Ramos (cell line): ENCODE measurements around the gene MAFF.
"Not testable (repeated sequence)": the region's sequence is repeated elsewhere in the genome, so short reads cannot be mapped to it uniquely, and the experiment has no call there.

Experiments
- in situ Hi-C: fragments of 300-500 bp; cut with MboI; formaldehyde crosslinking; loops from one replicate; pipeline ENCODE4 v1.14.3; 2022; ENCODE audit warnings: low sequenced_read_pairs; ENCODE audit not compliant: unreplicated experiment

The MAFF gene

DNA sequence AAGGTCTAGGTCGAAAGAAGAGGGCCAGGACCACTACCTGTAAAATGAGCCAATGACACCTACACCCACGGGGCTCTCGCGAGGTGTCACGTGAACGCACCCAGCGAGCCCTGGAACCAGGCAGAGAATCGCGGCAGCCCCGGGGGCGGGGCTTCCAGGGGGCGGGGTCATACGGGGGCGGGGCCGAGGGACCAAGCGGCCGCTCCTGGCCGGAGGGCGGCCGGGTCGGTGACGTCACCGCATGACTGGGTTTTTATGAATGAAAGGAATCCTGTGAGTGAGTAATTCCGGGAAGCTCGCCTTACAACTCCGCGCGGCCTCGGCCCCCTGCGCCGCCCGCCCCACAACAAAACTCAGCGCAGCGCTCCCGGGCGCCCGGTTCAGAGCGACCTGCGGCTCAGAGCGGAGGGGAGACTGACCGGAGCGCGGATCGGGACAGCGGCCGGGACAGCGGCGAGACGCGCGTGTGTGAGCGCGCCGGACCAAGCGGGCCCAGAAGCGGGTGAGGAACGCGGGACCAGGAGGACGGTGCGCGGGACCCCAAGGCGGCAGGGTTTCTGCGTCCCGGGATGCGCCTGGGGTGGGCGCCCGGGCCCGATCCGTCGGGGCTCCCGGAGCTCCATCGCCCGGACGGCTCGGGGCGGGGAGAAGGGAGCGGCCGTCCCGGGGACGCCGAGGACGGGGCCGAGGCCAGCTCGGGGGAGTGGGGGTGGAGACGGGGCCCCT, at the start of gene MAFF:
Gene MAFF (plus strand): TSS at position 284 of the 726 bp plus-strand sequence. CDS start 11,860 bp downstream, outside the sequence.
- in situ Hi-C loops: no loop called here

GRCh38 chr22:38153821-38154562, 47.8 kb upstream of the MAFF start:
- in situ Hi-C loops: no loop called here

- in situ Hi-C loops: not testable (repeated sequence)
Measured at GRCh38 chr22:38154563-38154915, 47.3 kb upstream of the MAFF start.

DNA sequence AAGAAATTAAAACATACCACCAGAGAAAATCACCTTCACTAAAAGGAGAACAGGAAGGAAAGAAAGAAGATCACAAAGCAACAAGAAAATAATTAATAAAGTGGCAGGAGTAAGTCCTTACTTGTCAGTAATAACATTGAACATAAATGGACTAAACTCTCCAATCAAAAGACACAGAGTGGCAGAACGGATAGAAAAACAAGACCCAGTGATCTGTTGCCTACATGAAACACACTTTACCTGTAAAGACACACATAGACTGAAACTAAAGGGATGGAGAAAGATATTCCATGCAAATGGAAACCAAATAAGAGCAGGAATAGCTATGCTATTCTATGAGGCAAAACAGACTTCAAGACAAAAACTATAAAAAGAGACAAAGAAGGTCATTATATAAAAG, 46.1 kb upstream of the MAFF start:
- in situ Hi-C loops: no loop called here

GRCh38 chr22:38162881-38163843, 38.6 kb upstream of the MAFF start:
- in situ Hi-C loops: no loop called here

DNA sequence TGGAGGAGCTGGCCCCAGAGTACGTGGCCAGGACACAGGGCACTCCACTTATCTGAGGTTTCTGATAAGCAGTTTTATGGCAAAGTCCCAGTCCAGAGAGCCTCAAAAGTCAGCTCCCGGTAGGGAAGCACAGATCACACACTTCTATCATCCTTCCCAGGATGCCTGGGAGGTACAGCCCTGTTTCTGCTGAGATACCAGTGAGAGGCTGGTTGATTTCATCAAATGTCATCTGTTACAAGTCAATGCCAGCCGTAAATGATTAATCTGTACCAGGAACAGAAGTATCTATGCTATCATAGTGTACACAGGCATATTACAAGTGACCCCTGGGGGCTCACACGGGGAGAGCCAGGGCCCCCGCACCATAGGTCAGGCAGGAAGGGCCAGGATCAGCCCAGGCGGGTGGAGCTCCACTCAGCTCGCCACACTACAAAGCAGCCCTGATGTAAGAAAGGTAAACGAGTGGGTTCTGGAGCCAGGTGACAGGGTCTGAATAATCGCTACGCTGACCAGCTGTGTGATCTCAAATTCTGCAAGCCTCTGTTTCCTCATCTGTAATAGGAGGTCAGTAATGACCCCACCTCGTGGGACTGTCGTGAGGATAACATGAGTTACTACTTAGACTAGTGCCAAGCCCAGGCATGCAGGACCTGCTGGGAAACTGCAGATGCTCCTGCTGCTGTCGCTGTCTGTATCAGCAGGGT, 37.8 kb upstream of the MAFF start:
- in situ Hi-C loops: no loop called here

DNA sequence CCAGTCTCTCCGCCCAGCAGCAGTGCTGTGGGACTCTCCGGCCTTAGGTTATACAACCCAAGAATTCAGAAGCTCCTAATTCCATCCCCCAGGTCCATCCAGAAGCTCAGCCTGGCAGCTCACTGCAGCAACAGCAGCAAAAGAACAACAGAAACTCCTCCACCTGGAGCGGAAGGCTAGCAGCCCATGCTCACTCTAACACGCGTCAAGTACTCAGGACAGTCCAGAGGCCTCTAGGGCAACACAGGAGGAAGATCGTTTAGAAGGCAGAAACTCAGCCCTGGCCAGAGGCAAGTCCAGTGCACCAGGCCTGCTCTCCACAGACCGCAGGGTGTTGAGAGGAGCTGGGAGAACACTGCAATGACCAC, 37.3 kb upstream of the MAFF start:
- in situ Hi-C loops: no loop called here

DNA sequence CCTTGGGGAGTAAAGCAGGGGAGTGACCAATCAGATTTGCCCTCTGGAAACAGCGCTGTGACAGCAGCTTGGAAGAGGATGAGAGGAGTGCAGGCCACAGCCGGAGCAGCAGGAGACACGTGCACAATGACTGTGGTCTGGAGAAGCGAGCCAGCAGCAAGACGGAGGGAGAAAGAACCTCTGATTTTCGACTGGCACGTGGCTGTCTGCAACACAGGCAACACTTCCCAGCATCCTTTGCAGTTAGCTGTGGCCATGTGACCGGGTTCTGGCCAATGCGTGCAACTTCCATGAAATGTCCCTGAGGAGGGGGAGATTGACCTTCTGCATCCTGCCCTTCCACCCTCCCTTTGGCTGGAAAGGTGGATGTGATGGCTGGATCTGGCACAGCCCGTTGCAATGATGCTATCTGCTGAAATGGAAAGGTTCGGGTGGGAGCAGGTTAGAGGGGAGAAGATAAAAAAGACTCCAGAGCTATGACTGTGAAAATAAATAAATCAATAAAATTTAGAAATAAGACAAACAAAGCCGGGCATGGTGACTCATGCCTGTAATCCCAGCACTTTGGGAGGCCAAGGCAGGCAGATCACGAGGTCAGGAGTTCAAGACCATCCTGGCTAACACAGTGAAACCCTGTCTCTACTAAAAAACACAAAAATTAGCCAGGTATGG, 35.7 kb upstream of the MAFF start:
- in situ Hi-C loops: no loop called here

GRCh38 chr22:38167988-38168407, 33.8 kb upstream of the MAFF start:
- in situ Hi-C loops: no loop called here

DNA sequence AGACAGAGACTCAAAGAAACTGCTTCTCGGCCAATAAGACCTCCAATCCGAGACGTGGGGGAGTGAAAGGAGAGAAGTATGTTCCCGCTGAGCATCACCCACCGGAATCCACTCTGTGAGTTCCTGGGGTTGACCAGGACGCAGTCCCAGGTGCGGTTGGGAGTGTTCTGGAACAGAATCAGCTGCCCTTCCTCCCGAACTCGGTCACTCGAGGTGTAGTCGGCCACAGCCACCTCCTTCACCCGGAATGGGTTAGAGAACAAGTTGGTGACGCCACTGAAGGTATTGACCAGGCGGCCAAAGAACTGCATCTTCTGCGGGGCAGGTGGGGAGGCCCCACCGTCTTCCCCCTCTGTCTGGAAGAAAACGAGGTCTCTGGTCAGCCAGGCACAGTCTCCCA, 32.7 kb upstream of the MAFF start:
- in situ Hi-C loops: no loop called here

- in situ Hi-C loops: no loop called here
Measured at GRCh38 chr22:38170469-38170868, 31.3 kb upstream of the MAFF start.

DNA sequence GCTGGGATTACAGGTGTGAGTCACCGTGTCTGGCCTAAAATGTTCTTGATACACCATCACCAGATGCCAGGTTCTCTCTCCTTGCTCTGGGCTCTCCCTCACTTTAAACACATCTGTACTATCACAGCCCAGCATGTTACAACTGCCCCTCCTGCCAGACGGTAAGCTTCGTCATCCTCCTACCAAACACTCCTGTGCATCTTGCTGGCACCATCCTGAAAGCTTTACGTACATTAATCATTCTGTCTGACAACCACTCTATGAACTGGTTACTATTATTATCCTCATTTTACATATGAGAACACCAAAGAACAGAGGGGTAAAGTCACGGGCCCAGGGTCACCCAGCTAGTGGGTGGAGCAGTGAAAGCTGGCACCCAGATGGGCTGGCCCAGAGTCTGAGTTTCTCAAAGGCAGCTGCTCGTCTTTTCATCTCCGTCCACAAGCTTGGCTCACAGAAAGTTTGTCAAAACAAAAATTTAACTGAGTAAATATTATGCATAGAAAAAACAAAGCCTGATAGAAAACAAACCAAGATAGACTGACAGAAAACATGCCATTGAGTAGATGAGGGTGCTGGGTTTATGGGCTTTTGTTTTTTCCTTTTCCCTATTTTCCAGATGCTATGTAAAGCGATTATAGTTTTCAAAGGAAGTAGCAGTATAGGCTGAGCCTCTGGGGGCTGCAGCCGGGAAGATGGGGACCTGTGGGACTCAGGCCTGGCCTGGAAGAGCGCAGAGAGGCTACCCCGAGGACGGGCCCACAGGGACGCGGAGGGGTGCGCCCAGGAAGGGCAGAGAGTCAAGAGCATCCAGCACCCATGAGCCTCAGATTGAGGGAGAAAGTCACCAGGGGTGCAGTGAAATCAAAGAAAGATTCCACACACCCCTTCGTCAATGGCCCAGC, 29.6 kb upstream of the MAFF start:
- in situ Hi-C loops: no loop called here

DNA sequence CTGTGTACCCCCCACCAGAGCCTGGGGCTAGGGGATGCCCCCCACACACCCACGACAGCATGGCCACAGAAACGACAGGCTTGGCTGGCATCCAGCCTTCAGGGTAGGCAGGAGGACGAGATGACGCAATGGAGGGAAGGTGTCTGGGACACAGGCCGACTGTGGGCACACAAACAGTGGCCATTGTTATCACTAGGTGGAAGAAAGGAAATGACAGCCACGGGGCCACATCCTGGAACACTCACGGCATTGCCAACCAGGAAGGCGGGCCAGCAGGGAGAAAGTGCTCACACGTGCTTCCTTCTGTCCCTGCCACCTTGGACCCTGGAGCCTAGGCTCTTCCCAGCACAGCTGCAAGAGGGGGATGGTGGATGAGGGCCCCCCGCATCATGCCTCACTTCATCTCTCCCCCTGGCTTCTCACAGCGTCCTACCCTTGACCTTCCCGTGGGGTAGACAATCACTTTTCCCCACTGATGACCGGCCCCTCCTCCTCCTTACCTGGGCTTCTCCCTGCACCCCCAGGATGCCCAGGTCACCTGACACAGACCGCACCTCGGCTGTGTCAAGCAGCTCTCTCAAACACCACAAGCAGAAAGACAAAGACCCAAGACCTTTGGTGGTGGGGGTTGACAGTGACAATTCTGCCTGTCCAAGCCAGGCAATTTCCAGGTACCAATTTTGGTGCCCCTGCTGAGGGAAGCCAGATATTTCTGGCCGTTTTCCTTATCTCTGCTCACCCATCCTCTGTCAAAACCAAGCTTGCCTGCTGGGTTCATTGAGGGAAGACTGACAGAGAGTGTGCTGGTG, 28.8 kb upstream of the MAFF start:
- in situ Hi-C loops: no loop called here

- in situ Hi-C loops: no loop called here
Measured at GRCh38 chr22:38173641-38173906, 28.2 kb upstream of the MAFF start.

DNA sequence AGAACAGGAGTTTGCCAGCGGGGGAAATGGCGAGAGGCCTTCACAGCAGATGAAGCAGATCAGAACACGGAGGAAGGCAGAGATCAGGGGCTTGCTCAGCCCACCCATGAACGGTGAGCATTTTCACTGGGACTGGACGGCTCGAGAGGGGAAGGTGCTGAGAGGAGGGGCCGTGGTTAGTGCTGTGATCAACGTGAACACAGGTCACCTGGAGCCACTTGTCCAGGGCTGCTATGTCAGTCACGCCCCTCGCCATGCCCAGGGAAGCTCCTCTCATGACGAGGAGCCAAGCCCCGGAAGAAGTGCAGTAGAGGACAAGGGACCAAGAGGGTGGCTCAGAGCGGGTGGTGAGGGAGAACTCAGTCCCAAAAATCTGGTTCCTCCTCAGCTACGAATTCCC, 27.2 kb upstream of the MAFF start:
- in situ Hi-C loops: no loop called here

DNA sequence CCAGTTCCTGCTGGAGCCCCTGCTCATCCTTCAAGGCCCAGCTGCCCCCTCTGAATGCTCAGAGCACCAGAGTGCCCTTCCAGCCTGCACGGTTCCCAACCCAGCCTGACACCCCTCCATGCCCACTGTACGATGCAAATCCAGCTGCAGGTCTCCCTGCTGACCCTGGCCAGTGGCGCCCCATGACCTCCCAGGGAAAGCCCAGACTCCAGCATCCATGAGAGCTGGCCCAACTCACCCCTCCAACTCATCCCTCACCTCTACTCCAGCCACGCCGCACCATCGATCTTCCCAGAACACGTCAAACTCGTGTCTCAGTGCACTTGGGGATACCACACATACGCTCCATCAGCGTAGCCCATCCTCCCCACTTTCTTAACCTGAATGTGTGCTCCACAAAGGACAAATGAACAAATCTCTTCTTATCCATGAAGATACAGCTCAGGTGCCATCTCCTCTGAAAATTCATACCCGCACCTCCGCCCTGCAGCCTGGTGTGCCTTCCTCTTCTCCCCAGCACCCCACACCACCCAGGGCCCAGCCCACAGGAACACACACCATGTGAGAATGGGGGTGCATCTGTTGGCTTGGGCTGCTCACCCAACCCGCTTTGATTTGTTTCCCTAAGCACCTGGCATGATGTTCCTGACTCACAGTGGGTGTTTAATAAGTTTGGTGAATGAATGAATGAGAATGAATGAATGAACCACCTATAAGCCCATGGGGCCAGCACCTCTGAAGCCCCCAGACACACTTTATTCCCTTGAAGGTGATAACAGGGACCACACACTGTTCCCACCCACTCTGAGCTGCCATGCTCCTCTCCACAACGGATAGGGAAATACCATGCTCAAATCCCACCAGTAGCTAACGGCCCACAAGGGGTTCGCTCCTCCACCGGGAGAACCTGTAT, 26.3 kb upstream of the MAFF start:
- in situ Hi-C loops: no loop called here

DNA sequence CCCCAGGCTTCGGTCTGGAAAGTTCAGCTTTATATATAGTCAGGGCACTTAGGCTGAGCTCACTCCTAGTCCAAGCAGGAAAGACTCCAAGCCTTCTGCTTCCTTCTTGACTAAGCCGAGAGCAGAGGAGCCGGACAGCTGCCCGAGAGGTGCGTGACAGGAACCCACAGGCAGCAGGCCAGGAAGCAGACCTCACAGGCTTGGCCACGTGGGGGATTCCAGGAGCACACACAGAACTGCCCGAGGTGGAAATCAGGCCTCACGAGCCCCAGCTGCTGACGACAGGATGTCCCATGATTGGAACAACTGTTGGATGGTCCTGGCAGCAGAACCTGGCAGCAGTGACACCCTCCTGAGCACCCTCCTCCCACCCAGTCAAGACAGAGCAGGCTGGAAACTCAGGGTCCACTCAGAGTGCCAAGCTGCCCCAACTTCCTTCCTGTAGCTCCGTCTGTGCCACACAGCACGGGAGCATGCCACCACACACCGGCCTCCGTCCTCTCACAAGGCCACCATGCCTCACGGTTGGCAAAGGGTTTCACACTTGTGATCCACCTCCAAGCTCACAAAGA, 25.5 kb upstream of the MAFF start:
- in situ Hi-C loops: no loop called here
